Measurements from ENCODE around the gene MSI2. TPM values are rescaled to one million over a fixed set of nuclear protein-coding genes. Genes with fewer than 3 reads are reported as not detected.

The MSI2 gene
- total and polyA plus RNA-seq, 2 experiments from 2014 or later: 4.3 to 17.9 TPM

DNA sequence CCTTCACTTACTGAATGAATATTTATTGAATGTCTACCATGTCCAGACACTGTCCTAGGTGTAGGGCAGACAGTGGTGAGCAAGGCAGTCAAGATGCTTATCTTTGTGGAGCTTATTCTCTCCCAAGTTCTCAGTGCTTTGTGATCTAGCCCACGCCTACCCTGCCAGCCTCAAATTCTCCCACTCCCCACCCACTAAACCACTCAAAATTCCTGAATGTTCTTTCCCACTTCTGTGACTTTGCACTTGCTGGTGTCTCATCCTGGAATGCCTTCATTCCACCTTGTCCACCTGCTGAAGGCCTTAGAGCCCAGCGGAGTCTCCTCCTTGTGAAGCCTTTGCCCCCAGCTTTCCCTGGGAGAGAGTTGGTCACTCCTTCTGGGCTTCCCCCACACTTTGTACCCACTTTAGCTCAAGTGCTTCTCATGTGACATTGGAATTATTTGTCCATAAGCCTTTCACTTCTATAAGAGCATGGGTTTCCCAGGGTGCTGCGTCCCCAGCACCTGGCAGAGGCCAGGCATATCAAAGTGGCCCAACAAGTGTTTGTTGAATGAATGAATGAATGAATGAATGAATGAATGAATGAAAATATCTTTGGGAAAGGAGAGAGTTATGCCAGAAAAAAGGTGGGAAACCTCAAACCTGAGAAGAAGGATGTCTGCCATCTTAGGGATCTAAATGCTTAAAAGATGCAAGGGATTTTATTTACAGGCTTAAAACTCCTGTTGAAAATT is 465.8 kb downstream of the MSI2 start:
- Histone ChIP-seq H3K4me2 (ENCODE audit: unreplicated experiment) (no peak overlapping the region), H3K9me2 (ENCODE audit: insufficient read depth) (no peaks in the 10 kb centered on the region), H3K9ac (no peak overlapping the region), H3K27ac (no peak overlapping the region), H3K9me3 (ENCODE audit: low read depth) (no peaks in the 10 kb centered on the region), H4K20me1 (ENCODE audit: insufficient read depth) (no peaks in the 10 kb centered on the region), H3F3A (ENCODE audit: insufficient read depth) (no peaks in the 10 kb centered on the region), H3K36me3 (ENCODE audit: low read depth) (no peaks in the 10 kb centered on the region), H3K4me3 (no peak overlapping the region), H3K4me1 (ENCODE audit: insufficient read depth) (no peaks in the 10 kb centered on the region), H3K27me3 (replicated peaks; ENCODE audit: insufficient read depth) (peaks cover 8% of the 10 kb centered on the region), H2AFZ (no peak overlapping the region), H3K79me2 (ENCODE audit: insufficient read depth) (no peaks in the 10 kb centered on the region)
- no peak for TF ChIP-seq EZH2phosphoT487 (IDR thresholded peaks at IDR 0.05; ENCODE audit: insufficient read depth, low read depth)
- no peak for TF ChIP-seq EZH2 (IDR thresholded peaks at IDR 0.05; ENCODE audit: insufficient read depth, poor library complexity, severe bottlenecking)
- WGBS, 2 experiments (ENCODE audit: low coverage in 1 of 2, low lambda C conversion rate in 2 of 2, missing lambda C conversion rate in 2 of 2): 55 to 61% methylated on average over 3 of the region's 3 CpGs
- no peak for DNase-seq
- in situ Hi-C loops (cut with MboI): no loop called here

DNA sequence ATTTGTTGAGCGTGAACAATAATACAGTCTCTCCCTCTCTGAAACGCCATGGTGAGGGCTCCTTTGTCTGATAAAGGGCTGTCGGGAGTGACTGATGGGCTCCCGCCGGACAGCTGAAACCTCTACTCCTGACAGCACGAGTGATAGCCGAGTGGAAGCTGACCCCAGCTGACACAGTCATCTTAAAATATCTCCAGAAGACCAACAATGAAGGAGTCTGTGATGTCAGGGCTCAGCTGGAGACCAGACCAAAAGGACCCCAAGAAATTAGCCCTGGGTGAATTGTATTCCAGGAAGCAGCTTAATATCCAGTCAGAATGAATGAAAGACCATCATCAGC is 466.4 kb downstream of the MSI2 start:
- WGBS, 2 experiments (ENCODE audit: low coverage in 1 of 2, low lambda C conversion rate in 2 of 2, missing lambda C conversion rate in 2 of 2): 59 to 62% methylated on average over 7 of the region's 7 CpGs

GRCh38 chr17:57723427-57724025 is 467.2 kb downstream of the MSI2 start:
- Histone ChIP-seq H3K4me3 (no peak overlapping the region), H3K27ac (no peak overlapping the region), H4K20me1 (ENCODE audit: insufficient read depth) (no peaks in the 10 kb centered on the region), H3K79me2 (ENCODE audit: insufficient read depth) (no peaks in the 10 kb centered on the region), H3K9me3 (ENCODE audit: low read depth) (no peaks in the 10 kb centered on the region), H3K36me3 (ENCODE audit: low read depth) (no peaks in the 10 kb centered on the region), H3K9me2 (ENCODE audit: insufficient read depth) (no peaks in the 10 kb centered on the region), H3K4me1 (ENCODE audit: insufficient read depth) (no peaks in the 10 kb centered on the region), H3K4me2 (ENCODE audit: unreplicated experiment) (no peak overlapping the region), H3F3A (ENCODE audit: insufficient read depth) (no peaks in the 10 kb centered on the region), H3K9ac (no peak overlapping the region), H2AFZ (no peak overlapping the region), H3K27me3 (replicated peaks; ENCODE audit: insufficient read depth) (peaks cover 3% of the 10 kb centered on the region)
- TF ChIP-seq EZH2phosphoT487 (IDR thresholded peaks at IDR 0.05; ENCODE audit: insufficient read depth, low read depth) (no peak), EZH2 (IDR thresholded peaks at IDR 0.05; ENCODE audit: insufficient read depth, poor library complexity, severe bottlenecking) (no peak)
- WGBS, 2 experiments (ENCODE audit: low coverage in 1 of 2, low lambda C conversion rate in 2 of 2, missing lambda C conversion rate in 2 of 2): 55 to 56% methylated on average over 13 of the region's 13 CpGs
- no peak for DNase-seq
- in situ Hi-C loops (cut with MboI): no loop called here

More for the DNA sequence above, 466.4 kb downstream of the MSI2 start:
- H3K36me3 ChIP-seq (ENCODE audit: low read depth): no peaks in the 10 kb centered on the region
- H3K27ac ChIP-seq: no peak overlapping the region
- DNase-seq: no peak
- no peak overlapping the region for H3K4me3 ChIP-seq
- no peak overlapping the region for H2AFZ ChIP-seq
- peaks cover 3% of the 10 kb centered on the region for H3K27me3 ChIP-seq (replicated peaks; ENCODE audit: insufficient read depth)
- no peak overlapping the region for H3K4me2 ChIP-seq (ENCODE audit: unreplicated experiment)
- H4K20me1 ChIP-seq (ENCODE audit: insufficient read depth): no peaks in the 10 kb centered on the region
- no peak for TF ChIP-seq EZH2 (IDR thresholded peaks at IDR 0.05; ENCODE audit: insufficient read depth, poor library complexity, severe bottlenecking)
- no peaks in the 10 kb centered on the region for H3K9me2 ChIP-seq (ENCODE audit: insufficient read depth)
- H3K9me3 ChIP-seq (ENCODE audit: low read depth): no peaks in the 10 kb centered on the region
- no peaks in the 10 kb centered on the region for H3K79me2 ChIP-seq (ENCODE audit: insufficient read depth)
- H3K4me1 ChIP-seq (ENCODE audit: insufficient read depth): no peaks in the 10 kb centered on the region
- H3K9ac ChIP-seq: no peak overlapping the region
- in situ Hi-C loops (cut with MboI): no loop called here
- no peaks in the 10 kb centered on the region for H3F3A ChIP-seq (ENCODE audit: insufficient read depth)

DNA sequence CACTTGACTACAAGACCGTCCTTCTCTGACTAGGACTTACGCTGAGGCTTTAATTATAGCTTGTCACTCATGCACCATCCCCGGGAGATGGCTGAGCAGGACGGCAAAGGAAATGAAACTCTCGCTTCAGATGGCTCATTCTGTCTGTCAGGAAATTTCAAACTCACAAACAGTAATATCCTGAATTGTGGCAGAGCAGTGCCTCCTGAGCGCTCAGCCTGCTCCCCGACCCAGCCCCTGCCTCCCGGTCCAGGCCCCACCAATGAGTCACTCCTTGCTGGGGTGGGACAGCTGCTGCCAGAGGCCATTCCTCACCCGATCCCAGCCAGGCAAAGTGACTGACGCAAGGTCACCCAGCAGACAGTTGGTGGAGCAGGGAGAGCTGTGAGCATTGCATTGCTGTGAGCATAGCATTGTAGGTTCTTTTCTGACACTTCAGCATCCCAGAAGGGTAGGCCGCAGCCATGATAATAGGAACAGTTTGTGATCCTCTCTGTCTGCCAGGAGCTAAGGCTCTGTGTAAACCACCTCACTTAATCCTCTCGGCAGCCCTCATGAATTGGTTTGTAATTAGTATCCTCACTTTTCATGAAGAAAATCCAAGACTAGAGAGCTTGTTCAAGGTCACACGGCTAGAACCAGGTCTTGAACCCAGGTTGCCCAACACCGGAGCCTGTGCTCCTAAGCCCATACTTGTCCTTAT is 467.9 kb downstream of the MSI2 start:
- WGBS, 2 experiments (ENCODE audit: low coverage in 1 of 2, low lambda C conversion rate in 2 of 2, missing lambda C conversion rate in 2 of 2): 64 to 68% methylated on average over 14 of the region's 14 CpGs
- H4K20me1 ChIP-seq (ENCODE audit: insufficient read depth): no peaks in the 10 kb centered on the region
- no peaks in the 10 kb centered on the region for H3F3A ChIP-seq (ENCODE audit: insufficient read depth)
- no peaks in the 10 kb centered on the region for H3K4me1 ChIP-seq (ENCODE audit: insufficient read depth)
- peaks cover 3% of the 10 kb centered on the region for H3K27me3 ChIP-seq (replicated peaks; ENCODE audit: insufficient read depth)
- DNase-seq: no peak
- no peak overlapping the region for H3K9ac ChIP-seq
- no peaks in the 10 kb centered on the region for H3K79me2 ChIP-seq (ENCODE audit: insufficient read depth)
- no peak overlapping the region for H3K27ac ChIP-seq
- no peaks in the 10 kb centered on the region for H3K9me3 ChIP-seq (ENCODE audit: low read depth)
- H3K36me3 ChIP-seq (ENCODE audit: low read depth): no peaks in the 10 kb centered on the region
- no peak for TF ChIP-seq EZH2 (IDR thresholded peaks at IDR 0.05; ENCODE audit: insufficient read depth, poor library complexity, severe bottlenecking)
- TF ChIP-seq EZH2phosphoT487 (IDR thresholded peaks at IDR 0.05; ENCODE audit: insufficient read depth, low read depth): no peak
- no peak overlapping the region for H2AFZ ChIP-seq
- no peak overlapping the region for H3K4me2 ChIP-seq (ENCODE audit: unreplicated experiment)
- in situ Hi-C loops (cut with MboI): no loop called here
- no peaks in the 10 kb centered on the region for H3K9me2 ChIP-seq (ENCODE audit: insufficient read depth)
- no peak overlapping the region for H3K4me3 ChIP-seq

Measured in GM23248 (cell line).